H1 (cell line): ENCODE measurements around the gene LNPEP. TPM values are rescaled to one million over a fixed set of nuclear protein-coding genes. Genes with fewer than 3 reads are reported as not detected.

ENCODE experiments used
- CHD7 ChIP-seq: fragments of 300-600 bp; sonication (generic); IDR thresholded peaks from 2 replicates; pipeline ENCODE4 v1.7.1; 2012; ENCODE audit warnings: low read length, moderate library complexity, mild to moderate bottlenecking, inconsistent platforms; ENCODE audit not compliant: insufficient replicate concordance
- GTF2F1 ChIP-seq: IDR thresholded peaks from 2 replicates; pipeline ENCODE4 v1.6.1; 2012; ENCODE audit warnings: low read depth, low read length, improper control_type of control experiment, borderline replicate concordance
- HDAC2 ChIP-seq, 2 experiments: fragments of 300-600 bp in 1 of 2; sonication (generic) in 1 of 2; IDR thresholded peaks; 2 replicates each; pipeline ENCODE4 v1.6.1; 2011 to 2012; ENCODE audit warnings: low read depth in 2 of 2, low read length in 2 of 2, mild to moderate bottlenecking in 2 of 2, moderate library complexity in 2 of 2, borderline replicate concordance in 1 of 2, inconsistent platforms in 1 of 2
- POLR2AphosphoS5 ChIP-seq: IDR thresholded peaks from 2 replicates; pipeline ENCODE4 v1.6.1; 2011; ENCODE audit warnings: low read depth, low read length
- RNF2 ChIP-seq: fragments of 200-900, 300-1000 bp; sonication (generic); IDR thresholded peaks from 2 replicates; pipeline ENCODE4 v1.7.1; 2016; ENCODE audit warnings: borderline replicate concordance, low read depth, mild to moderate bottlenecking, antibody characterized with exemption, low read length; ENCODE audit not compliant: poor library complexity, severe bottlenecking; ENCODE audit errors: missing control alignments
- polyA plus RNA-seq, 7 experiments: library from polyadenylated mRNA; depleted of rRNA in 3 of 7; stranded (reverse) in 5 of 7; unstranded in 2 of 7; fragments of >200 nt in 5 of 7; fragments of 200-250 nt in 2 of 7; gene quantifications; 1 replicate in 5 of 7; 2 replicates in 1 of 7; 4 replicates in 1 of 7; pipeline versions ENCODE4 v1.2.1 to v1.2.3, GENCODE V29; 2011 to 2013; ENCODE audit warnings: missing spikeins in 2 of 7, mixed read lengths in 2 of 7
- total RNA-seq: library from RNA; stranded (reverse); fragmentation: NEBNext Ultra II Directional; extraction: Animal tissue kit (Norgen Biotek cat#: 25700); gene quantifications from 2 replicates; pipeline ENCODE4 v1.2.1, GENCODE V29; 2021

LNPEP gene
- total and polyA plus RNA-seq, 2 of the 8 experiments (the other 6 are each of a cell fraction or from before 2014, with no cell fraction given) = 1.8 to 4.5 TPM

- TF ChIP-seq CHD7 (no peak), GTF2F1 (no peak), HDAC2 (IDR thresholded peaks at IDR 0.05; ENCODE audit: borderline replicate concordance in 1 of 2, low read depth in 2 of 2, low read length in 2 of 2) (no peak), RNF2 (no peak), POLR2AphosphoS5 (no peak)
Observed at GRCh38 chr5:96986450-96986849, 50.6 kb downstream of the LNPEP start (continued).
